NOMO-1 (cell line): ENCODE measurements around the gene STARD5.
"Not testable (repeated sequence)": the region's sequence is repeated elsewhere in the genome, so short reads cannot be mapped to it uniquely, and the experiment has no call there.

Experiments
- DNase-seq, 2 experiments: peaks; one replicate each; lab custom pipeline; 2025; ENCODE audit not compliant: unreplicated experiment in 2 of 2; lab: John Stamatoyannopoulos, UW

The STARD5 gene, protein sequence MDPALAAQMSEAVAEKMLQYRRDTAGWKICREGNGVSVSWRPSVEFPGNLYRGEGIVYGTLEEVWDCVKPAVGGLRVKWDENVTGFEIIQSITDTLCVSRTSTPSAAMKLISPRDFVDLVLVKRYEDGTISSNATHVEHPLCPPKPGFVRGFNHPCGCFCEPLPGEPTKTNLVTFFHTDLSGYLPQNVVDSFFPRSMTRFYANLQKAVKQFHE

GRCh38 chr15:81323944-81324881 lies at the start of gene STARD5:
STARD5 (minus strand) TSS chr15:81324141; CDS start chr15:81324099, 42 bp downstream.
- peak; percentile 95 to 97 for DNase-seq

GRCh38 chr15:81373176-81373575 lies 49.2 kb upstream of the STARD5 start:
- DNase-seq = no peak

DNA sequence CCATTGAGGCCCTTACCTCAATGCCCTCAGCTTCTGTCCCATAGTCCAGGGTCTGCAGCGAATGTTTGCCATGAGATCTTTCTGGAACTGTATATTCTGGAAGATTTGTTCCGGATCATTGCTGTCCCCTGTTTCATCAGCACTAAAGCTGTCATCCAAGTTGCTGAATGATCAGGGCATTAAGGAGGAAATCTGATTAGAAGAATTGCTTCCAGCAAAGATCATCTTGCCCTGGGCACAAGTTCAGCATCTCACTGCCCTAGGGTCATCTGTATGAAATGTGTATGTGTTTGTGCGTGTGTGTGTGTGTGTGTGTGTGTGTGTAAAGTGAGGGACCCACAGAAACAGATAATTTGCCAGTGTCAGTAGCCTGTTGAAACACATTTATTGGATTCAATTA lies 48.6 kb upstream of the STARD5 start:
- no peak for DNase-seq

DNA sequence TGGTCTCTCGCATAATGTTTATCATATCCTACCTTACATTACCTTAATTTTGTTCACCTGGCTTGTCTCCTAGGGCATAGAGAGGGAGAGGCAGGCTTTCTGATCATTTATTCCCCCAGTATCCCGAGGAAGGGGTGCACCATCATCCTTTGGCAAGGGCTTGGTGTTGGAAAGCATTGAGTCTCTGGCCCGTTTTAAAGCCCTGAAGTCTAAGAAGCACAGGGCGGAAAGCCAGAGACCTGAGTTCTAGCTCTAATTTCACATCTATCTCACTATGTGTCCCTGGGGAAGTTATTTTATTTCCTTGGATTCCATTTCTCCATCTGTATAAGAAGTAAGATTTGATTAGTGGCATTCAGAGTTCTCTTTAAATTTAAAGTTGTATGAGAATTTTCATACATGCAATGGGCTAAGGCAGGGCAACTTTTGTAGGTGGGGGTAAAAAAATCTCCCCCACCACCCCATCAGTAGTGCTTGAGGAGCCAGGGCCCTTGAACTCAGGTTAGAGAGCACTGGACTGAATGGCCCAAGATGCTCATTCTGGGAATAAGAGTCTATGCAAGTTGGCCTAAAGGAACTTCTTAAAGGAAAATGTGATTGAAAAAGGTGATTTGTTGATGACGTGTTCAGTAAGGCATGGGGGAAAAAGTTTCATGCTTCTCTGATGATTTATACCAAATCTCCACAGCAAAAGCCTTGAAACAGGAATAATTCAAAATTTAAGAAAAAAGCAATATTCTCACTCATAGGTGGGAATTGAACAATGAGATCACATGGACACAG lies 40.0 kb upstream of the STARD5 start:
- no peak for DNase-seq

DNA sequence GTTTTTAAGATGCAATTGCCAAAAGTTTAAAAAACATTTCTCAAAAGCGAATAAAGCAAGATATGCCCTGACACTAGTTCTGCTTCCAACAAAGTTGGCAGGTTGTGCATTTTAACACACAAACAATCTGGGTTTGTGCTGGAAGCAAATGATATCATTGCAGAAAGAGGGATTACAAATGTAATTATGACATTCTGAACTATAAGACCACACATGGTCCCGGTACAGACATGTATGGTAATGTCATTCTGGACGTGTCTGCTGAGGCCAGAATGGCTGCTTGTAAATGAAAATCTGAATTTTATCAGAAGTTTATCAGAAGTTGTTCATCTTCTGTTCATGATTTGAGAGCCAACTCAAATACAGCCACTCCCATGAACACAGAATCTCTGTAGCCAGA lies 39.3 kb upstream of the STARD5 start:
- no peak for DNase-seq

GRCh38 chr15:81362790-81363189 lies 38.8 kb upstream of the STARD5 start:
- no peak for DNase-seq

- no peak for DNase-seq
These were observed 38.0 kb upstream of the STARD5 start for GRCh38 chr15:81361891-81362290.

GRCh38 chr15:81360491-81360890 lies 36.5 kb upstream of the STARD5 start:
- DNase-seq = no peak

DNA sequence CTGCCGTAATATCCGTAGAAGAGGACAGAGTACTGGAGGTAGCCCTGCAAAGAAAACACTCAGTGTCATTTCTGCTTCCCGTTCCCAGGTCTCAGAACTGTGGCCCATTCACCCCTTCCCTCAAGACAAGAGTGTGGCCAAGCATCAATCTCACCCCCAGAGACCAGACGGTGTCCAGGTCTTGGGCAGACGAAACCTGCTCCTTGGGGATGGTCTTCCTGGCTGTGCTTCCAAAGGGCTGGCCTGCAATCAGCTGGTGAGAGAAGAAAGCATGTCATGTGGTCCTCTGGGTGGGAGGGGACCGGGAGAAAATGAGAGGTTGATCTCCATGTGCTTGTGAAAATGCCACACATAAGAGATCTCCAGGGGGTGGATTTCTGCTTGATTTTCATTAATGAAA lies 34.3 kb upstream of the STARD5 start:
- DNase-seq = no peak

- no peak for DNase-seq
These were observed 33.3 kb upstream of the STARD5 start for GRCh38 chr15:81357180-81357686.

DNA sequence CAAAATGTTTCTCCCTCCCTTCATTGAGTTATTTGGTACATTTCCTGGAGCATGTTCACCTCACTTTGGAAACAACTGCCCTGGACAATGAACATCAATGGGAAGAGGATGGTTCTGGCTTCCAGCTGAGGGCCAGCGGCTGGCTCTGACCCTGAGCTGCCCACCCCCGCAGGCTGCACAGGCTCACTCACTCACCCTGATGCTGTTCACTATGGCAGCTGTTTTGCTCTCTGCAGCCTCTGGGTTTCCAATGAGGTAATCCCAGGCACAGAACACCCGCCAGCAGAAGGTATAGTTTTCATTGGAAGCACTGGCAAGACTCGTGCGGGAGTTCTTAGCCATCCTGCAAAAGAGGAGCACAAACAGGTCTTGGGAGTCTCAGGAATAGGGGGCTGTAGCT lies 32.3 kb upstream of the STARD5 start:
- DNase-seq = no peak

GRCh38 chr15:81351651-81352050 lies 27.7 kb upstream of the STARD5 start:
- no peak for DNase-seq

- DNase-seq = no peak
These were observed 25.3 kb upstream of the STARD5 start for GRCh38 chr15:81349271-81349670.

DNA sequence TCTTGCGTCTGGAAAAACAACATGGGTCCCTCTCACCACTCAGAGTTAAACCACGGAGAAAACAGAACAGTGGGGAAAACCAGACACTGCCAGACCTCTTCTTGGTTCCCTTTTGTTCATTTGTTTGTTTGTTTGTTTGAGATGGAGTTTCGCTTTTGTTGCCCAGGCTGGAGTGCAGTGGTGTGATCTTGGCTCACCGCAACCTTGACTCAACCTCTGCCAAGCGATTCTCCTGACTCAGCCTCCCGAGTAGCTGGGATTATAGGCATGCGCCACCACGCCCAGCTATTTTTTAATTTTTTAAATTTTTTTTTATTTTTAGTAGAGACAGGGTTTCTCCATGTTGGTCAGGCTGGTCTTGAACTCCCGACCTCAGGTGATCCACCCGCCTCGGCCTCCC lies 24.8 kb upstream of the STARD5 start:
- not testable (repeated sequence) for DNase-seq

DNA sequence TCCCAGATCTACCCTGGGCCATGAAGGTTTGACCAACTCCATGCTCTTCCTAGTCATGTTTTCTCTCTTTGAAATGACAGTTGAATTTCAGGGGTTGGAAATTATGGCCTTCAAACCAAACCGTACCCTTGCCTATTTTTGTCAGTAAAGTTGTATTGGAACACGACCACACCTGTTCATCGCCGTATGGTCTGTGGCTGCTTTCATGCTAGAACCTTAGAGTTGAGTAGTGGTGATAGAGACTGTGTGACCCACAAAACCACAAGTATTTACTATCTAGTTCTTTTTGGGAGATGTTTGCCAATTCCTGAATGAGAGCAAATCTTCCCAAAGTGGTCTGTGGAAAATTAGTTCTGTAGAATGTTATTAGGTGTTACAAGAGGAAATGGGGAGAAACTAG lies 24.0 kb upstream of the STARD5 start:
- DNase-seq = no peak

DNA sequence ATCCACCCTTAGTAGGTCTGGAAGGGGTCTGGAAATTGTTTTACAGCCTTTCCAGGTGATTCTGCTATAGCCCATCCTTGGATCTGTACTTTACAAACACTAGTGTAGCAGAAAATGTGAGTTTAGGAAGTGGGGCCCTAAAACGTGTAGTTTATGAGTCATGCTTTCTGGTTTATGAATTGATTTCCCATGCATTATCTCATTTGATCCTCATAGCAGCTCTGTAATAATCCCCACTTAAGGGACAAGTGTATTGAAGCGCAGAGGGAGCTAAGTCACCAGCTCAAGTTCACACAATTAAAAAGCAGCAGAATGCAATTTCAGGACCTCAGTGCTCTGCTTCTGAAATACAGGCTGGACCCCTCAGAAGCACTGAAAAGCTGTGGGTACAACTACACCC lies 22.7 kb upstream of the STARD5 start:
- no peak for DNase-seq

DNA sequence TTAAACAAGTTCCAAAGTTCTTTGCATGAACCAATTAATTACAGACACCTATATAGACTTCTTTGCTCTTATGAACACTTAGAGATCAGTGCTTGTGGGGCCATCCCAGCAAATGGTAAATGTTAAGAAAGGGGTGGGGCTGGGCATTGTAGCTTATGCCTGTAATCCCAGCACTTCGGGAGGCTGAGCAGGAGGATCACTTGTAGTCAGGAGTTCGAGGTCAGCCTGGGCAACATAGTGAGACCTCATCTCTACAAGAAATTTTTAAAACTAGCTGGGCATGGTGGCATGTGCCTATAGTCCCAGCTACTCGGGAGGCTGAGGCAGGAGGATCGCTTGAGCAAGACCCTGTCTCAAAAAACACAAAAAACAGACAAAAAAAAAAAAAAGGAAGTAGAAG lies 19.4 kb upstream of the STARD5 start:
- no peak for DNase-seq

- DNase-seq = no peak
These were observed 17.4 kb upstream of the STARD5 start for GRCh38 chr15:81341351-81341750.

- DNase-seq = no peak
These were observed 15.9 kb upstream of the STARD5 start for GRCh38 chr15:81339851-81340250.

- DNase-seq = no peak
These were observed 15.4 kb upstream of the STARD5 start for GRCh38 chr15:81339321-81339720.
